HG02610 (cell line): ENCODE measurements around the gene NXPH1.
A peak's percentile ranks its signal among the peaks of the same experiment; 100 is the strongest.

ENCODE experiments used
- ATAC-seq: cut with Tn5 transposase; IDR thresholded peaks from one replicate; pipeline ENCODE4 v1.9.1; 2021; ENCODE audit warnings: mild to moderate bottlenecking, moderate library complexity; ENCODE audit not compliant: unreplicated experiment

The NXPH1 gene

DNA sequence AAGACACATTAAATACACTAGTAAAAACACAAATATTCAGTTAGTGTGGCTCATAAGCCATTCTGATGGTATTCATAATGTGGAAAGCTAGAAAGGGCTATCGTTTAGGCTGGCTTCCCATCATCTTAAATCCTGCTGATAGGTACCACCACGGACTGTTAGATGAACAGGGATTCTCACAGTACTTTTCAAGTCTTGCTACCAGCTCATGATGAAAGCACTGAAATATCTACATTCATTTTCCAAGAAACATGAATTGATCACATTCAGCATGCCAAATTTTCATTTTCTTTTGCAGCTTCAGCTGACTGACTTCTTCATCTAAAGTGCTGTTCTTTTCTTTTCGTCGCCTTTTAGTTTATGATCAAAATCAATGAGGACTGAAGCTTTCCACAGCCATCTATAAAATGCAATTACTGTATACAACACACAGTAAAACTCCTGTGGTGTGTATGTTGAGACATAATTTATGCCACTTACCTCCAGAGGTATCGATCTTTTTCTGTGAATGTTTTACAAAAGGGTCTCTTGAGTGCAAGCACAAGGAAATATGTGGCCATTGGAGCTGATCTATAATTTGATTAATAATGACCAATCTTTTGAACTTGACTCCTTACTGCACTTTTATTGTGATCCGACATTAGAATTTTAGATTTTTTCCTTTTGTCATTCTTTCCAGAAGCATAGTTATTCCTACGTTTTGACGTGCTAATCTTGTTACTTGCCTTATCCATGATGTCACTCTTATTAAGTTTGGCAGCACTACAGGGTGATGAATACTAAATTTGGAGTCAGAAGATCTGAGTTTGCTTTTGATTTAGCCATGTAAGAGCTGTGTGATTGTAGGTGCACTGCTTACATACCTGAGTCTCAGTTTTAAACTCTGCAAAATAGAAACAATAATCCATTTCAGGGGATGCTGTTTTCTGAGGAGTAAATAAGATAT lies 58.4 kb downstream of the NXPH1 start:
- ATAC-seq, result no peak

DNA sequence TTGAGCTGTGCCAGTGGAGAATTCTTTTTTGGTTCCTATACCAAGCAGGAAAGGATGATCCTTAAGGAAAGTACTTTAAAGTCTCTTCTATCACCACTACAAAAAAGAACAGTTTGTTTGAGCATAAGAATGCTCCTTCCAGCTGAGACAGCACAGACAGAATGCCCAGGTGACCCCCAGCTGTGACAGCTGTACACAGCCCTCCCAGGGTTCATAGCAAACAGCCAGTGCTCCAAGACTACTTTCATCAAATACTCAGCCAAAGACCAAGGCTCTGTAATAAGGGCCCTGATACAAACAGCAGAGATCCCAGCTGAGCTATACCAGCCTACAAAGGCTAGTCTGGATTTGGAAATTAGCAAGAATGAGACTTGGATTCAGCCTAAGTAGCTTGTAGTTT lies 65.7 kb downstream of the NXPH1 start:
- no peak for ATAC-seq

DNA sequence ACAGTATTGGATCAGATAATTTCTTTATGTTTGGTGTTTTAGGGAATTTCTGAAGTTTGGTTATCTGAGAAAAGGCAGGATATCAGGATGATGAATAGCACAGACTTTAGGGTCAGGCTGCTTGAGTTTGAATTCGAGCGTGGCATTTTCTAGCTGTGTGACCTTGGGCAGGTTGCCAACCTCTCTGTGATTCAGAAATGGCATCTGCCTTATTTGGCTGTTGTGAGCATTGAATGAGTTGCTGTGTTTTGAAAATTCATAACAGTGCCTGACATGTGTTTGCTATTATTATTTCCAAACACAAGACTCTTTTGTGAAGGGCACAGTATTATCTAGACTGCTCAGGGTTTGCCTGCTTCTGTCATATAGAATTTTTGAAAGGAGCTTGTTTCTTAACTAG lies 66.9 kb downstream of the NXPH1 start:
- ATAC-seq, result no peak

DNA sequence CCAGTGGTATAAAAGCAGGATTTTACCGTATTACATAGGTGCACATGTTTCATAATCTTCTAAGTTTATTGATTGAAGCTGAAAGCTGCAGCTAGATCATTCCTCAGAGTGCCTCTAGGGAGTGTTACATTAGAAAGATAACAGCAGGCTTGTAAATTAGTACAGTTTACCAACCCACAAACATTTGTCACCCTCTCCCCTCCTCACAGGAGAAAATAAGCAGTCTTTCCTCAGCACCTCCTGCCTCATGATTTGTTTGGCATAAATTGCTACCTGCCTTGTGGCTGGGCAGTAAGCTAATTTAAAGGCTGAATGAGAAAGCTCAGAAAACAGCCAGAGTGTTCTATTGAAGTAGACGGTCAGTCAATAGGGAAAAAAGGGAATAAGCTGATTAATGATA lies 74.2 kb downstream of the NXPH1 start:
- no peak for ATAC-seq

DNA sequence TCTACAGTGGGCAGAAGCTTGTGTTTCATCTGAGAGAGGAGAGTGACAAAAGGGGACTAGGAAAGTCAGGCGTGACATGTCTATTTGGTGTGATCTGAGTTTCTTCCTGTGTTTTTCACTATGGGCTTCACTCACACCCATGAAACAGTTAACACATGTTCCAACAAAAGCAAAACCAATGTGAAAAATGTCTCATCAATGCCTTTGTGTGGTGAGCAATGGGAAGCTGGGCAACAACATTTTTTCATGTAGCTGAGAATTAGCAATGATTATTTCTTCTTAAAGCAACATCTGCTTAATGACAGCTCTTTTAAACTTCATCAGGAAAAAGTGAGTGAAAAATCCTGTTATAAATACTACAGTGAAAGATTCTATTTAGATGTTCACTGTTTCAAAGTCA lies 76.2 kb downstream of the NXPH1 start:
- no peak for ATAC-seq

DNA sequence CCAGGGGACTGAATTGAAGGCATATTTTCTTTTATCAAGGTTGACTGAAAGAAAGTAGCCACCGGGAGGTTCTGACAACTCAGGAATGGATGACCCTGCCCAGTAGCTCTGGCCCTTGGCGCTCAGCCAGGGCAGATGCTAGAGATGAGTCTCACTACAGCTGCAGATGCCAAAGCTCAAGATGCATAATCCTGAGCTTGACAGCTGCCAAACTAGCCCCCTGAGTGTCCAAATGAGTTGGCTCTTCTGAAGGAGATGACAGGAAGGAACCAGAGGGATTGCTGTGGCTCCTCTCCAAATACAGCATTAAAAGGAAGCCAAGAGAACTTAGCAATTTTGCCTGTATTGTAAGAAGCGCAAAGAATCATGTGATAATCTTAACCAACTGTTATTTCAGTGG lies 78.4 kb downstream of the NXPH1 start:
- no peak for ATAC-seq

DNA sequence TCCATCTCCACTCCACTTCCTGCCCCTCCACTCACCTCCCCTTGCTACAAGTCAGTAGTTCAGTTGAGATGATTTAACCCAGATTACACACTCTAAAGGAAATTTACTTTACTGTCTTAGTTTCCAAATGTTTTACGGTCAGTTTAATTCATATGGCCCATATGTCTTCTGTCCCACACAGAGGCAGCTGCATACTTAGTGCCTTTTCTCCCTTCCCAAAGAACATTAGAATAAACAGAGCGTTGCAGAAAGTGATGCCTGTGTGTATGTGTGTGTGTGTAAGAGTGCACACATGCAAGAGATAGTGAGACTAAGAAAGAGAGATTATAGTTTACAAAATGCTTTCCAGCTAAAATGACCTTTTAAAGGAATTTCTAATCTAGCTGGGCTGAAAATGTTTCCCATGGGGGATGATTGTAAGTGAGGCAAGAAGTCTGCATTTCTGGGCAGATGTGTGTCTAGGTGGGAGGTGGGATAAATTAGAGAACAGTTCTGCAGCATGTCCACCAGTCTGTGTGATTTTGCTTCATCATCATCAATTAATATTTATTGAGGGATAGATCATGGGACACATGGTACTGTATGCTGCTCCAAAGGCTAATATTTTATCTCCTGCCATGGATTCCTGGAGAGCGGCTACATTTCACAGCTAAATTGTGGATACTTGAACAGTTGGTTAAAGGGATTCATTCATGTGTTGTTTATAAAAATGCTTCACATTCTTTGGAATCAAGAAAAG lies 81.5 kb downstream of the NXPH1 start:
- ATAC-seq, result no peak

DNA sequence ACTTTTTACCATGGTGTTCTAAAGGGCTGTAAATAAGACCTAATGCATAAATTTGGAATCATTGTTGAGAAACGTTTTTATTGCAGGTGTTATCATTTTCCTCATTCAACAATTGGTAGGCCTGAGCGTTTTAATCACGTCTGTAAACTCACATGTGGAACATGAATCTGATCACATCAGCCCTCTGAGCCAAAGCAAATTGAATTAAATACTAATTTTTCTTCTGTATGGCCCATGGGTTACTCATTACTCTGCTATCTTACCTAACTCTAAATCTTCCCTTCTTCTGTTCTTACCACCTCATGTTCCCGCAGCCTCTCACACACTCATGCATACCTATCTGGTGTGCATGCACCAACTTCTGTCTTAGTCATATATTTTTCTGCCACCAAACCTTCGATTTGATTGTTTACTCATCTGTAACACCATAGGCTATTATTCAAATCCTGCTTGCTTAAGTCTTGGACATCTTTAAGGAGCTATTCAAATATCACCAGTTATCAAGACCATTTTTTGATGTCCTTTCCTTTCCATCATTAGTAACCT lies 82.3 kb downstream of the NXPH1 start:
- no peak for ATAC-seq

DNA sequence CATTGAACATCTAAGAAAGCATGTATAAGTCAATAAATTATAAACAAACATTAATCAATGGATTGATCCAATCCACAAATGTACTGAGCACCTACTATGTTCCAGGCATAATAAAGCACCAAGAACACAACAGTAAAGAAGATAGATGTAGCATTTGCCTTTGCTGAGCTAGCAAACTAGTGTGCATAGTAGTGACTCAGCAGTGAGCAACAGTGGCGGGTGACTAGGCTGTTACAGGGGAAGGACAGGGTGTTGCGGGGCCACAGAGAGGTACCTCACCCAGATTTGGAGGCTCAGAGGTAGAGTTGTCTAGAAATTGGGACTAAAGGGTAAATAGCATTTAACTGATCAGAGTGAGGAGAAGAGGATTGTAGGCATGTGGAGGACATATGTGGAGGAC lies 83.6 kb downstream of the NXPH1 start:
- no peak for ATAC-seq

DNA sequence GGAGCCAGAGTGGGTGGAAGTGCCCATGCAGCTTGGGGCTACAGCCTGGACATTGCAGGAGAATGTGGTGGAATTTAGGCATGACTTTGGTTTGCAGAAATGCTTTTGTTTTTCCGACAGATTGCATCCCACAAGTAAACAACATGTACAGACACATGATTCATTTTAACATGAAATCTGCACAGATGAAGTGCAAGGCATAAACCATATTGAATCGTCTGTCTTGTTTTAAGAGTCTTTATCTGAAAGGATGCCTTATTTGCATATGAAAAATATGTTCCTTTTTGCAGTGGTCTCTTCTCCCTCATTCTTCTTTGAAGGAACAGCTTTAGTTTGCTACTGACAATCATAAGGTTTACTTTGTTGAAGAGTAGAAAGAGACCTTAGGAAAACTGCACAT lies 94.9 kb downstream of the NXPH1 start:
- no peak for ATAC-seq

DNA sequence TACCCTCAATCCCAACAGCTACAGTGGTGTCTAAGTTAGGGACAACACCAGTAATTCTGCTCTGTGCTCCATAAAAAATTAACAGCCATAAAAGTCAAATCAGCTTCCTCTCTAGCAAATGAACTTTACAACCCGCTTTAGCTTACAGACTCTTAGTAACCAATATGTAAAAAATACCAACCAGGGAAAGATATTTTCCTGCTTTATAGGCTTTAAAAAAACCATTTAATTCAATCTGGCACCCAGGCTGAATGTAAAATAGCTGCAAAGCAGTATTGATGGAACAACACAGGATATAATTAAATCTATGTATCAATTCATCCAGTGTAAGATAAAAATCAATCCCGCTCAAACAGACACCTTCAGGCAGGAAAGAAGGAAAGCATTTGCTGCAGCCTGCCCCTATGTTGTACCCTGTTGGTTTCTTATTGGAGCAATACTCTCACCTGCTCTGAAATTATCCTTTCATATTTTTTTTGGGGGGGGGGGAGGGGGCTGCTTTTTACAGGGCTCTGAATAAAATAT lies 98.6 kb downstream of the NXPH1 start:
- ATAC-seq, result no peak

DNA sequence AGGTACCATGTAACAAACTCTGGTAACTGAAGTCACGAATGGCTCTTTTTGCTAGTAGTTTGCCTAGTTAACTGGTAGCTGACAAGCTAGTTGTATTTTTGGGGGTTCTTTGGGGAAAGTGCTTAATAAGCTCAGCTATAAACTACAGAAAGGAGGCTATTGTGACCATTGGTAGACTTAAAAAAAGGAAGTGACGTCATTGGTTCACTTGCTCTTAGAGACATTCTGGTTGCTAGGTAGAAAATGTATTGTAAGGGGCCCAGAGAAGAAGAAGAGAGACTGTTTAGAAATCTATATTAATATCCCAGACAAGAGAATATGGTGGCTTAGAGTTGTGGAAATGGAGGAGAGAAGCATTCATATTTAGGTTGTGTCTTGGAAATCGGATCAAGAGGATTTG lies 103.0 kb downstream of the NXPH1 start:
- ATAC-seq, result peak; percentile 82

DNA sequence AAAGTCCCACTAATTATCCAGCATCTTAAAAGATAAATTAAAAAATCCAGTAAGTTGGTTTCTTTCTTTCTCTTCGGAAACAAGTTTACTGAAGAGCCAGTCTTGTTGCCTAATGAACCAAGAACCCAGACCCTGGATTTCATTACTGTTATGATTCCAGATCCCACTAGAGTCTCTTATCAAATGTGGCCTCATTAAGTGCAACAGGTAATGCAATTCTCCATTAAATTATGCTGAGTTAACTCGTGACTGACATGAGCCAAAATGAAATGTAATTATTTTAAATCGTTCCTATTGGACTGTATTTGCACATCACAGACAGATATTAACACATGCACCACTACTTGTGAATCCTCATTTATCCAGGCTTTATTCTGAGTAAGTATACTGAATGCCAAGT lies 115.6 kb downstream of the NXPH1 start:
- no peak for ATAC-seq

DNA sequence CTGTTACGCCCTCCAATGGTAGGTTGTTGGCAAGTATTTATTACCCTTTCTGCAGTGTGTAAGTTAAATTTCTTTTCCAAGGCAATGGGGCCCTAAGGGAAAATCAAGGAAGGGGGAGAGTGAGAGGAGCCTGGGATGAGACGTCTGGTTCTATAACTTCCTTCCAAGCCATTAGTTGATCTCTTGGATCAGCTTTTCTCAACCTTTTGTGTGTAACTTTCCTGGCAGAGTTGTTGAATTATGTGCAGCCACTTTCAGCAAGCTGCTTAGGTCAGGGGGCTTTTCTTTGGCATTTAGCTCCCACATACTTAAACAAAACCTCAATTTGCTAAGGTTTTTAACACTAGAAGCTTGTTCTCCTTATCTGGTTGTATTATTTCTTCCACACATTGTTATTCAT lies 127.1 kb downstream of the NXPH1 start:
- no peak for ATAC-seq

DNA sequence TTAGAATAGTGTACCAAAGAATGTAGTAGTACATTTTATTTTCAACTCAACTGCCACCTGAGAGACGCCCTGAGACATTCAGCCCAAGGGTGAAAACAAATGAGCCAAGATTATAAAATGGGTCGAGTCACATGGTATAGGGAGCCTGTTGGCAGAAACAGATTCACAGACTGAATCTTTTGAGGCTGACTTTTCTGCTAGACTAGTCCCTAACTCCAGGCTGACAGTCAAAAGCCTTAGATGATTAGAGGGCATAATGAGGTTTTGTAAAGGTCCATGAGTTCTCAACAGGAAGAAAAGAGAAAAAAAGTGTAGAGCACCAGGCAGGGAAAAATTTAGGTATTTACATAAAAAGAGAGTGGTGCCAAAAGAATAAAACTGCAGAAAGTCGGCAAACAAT lies 128.0 kb downstream of the NXPH1 start:
- no peak for ATAC-seq

DNA sequence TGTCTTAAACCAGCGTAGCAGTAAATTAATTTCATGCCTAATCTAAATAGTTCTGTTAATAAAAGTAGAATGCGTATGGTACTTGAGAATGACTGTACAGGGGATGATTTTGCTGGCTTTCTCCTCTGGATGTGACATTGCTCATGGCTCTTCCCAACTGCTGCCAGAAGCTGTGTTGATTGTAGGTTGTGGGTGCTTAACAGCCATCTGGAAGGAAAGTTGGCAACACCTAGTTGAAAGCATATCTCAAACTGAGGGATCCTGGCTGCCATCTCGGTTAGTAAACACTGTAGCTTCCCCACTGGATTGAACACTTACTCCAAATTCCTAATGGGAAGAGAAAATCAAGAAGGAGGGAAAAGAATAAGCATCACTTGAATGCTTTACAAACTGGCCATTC lies 130.9 kb downstream of the NXPH1 start:
- no peak for ATAC-seq

DNA sequence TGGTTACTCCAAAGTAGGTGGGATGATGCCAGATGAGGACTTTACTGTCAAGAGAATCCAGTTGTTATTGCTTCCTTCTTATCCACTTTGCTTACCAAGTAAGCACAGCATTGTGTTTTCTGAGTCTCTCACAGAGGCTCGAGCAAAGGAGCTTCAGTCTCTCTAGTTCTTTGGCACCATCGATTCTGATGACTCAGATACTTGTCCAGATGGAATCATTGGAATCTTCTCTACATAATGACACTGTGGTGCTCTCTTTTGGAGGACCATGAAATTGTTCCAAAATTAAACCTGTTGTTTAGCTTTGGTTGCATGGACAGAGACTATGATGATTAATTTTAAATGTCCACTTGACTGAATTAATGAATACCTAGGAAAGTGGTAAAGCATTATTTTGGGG lies 132.6 kb downstream of the NXPH1 start:
- no peak for ATAC-seq

DNA sequence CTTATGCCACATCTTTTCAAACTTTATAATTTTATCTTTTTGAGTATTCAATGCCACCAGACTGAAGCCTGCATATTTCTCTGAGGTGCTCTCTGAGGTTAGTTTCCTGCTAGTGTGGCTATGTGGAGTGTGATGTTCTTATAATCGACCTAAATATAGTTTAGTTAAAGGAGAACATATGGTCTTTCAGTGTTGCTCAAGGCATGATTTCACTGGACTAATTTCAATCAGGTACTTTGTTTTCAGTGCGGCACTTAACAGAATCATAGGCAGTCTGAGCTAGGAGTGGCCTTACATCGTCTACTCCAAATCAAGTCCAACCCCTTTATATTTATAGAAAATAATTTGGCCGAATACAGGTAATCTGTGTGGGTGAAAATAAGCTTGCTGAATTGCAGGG lies 134.2 kb downstream of the NXPH1 start:
- no peak for ATAC-seq

DNA sequence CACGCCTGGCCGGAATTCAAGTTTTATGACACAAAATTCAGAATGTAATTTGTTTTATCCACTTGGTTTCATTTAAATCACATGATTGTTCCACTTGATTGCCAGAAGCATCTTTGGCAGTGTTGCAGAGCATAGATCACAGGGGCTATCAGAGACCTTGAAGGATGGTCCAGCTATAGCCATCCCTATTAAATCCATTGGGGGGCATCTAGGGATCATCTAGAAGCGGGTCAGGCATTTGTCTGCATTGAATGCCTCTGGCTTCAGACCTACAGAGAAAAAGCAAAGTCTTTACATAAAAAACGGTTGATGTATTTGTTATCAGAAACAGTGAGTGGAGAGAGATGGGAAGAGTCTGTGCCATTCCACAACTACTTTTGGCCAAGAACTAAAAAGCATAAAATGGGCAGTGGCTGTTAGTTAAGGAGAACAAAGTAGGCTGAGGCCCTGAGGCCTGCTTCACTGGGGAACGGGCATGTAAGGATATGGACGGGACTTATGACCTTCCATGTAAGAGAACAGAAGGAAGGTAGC lies 146.3 kb downstream of the NXPH1 start:
- no peak for ATAC-seq

DNA sequence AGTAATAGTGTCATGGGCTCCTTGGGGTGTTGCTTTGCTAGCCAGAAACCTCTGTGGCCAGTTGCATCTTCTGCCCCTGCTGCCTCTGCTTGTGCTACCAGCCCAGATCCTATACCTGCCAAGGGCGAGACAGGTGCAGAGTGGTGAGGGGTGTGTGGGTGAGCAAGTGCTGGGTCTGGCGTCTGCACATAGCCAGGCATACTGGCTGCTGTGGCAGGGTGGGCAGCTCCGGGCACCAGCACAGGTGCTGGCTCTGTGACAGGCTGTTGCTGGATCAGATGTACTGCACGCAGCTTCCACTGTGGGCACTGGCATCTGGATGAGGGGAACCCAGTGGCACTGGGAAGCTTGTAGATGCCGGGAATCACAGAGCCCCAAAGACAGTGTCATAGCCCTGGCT lies 148.4 kb downstream of the NXPH1 start:
- no peak for ATAC-seq

DNA sequence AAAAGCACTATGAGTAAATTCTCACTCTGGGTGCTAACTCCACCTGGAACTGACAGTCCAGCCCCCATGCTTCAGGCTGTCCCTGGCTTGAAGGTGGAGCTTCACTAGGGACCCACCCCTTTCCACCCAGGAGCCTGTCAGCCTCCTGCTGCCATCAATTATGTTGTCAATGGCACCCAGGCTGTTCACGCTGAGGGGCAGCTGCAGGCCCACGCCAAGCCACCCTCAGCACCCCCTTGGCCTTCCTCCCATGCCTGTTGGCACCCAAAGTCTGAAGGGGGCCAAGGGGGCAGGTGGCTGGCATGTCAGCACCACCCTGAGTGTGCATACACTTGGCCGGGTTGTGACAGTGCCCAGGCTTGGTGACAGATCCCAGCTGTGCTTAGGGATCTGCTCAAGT lies 149.3 kb downstream of the NXPH1 start:
- ATAC-seq, result no peak

DNA sequence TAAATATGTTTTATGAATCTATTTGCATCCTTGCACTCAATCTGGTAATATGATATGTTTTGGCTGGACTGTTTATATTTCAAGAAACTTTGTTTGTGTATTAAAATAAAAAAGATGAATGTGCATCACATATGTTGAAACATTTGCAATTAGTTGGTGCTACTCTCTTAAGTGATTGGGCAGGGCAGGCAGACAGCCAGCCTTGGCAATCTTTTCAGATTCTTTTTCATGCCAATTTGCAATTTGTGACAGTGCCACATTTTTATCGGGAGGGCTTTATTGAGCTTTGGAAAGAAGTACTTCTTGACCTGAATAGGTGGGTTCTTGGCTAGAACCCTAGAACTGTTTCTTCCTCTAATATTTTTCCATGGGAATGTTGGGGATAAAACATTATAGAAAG lies 152.2 kb downstream of the NXPH1 start:
- no peak for ATAC-seq
